OCI-LY1 (cell line): ENCODE measurements around the gene CCDC8.
"Not testable (repeated sequence)": the region's sequence is repeated elsewhere in the genome, so short reads cannot be mapped to it uniquely, and the experiment has no call there.

Experiments used
- H2AFZ ChIP-seq: fragments of 200-600 bp; sonication (generic), shearing (Covaris generic); 2 replicates; pipeline ENCODE4 v1.6.0; 2014; ENCODE audit warnings: antibody characterized with exemption, mild to moderate bottlenecking, low read length
- H3F3A ChIP-seq: fragments of 200-600 bp; sonication (generic), shearing (Covaris generic); 2 replicates; pipeline ENCODE4 v1.6.0; 2014; ENCODE audit warnings: mild to moderate bottlenecking, antibody characterized with exemption, low read length, moderate library complexity; ENCODE audit not compliant: insufficient read depth
- H3K27ac ChIP-seq: fragments of 200-600 bp; sonication (generic); 2 replicates; pipeline ENCODE4 v1.5.1; 2014; ENCODE audit warnings: low read length, mixed run types, mild to moderate bottlenecking, low read depth; ENCODE audit not compliant: poor library complexity, severe bottlenecking
- H3K27me3 ChIP-seq: fragments of 200-600 bp; sonication (generic); 2 replicates; pipeline ENCODE4 v1.6.0; 2014; ENCODE audit warnings: antibody characterized with exemption, mild to moderate bottlenecking, low read length, moderate library complexity; ENCODE audit not compliant: insufficient read depth
- H3K36me3 ChIP-seq: fragments of 200-600 bp; sonication (generic); 2 replicates; pipeline ENCODE4 v1.6.1; 2014; ENCODE audit warnings: mild to moderate bottlenecking, antibody characterized with exemption, low read length, moderate library complexity, mixed read lengths; ENCODE audit not compliant: insufficient read depth
- H3K4me1 ChIP-seq: fragments of 200-600 bp; sonication (generic); 2 replicates; pipeline ENCODE4 v1.5.1; 2014; ENCODE audit warnings: mild to moderate bottlenecking, low read length, moderate library complexity; ENCODE audit not compliant: insufficient read depth, severe bottlenecking
- H3K4me2 ChIP-seq: fragments of 200-600 bp; sonication (generic), shearing (Covaris generic); 2 replicates; pipeline ENCODE4 v1.6.1; 2014; ENCODE audit warnings: low read length
- H3K4me3 ChIP-seq: fragments of 200-600 bp; sonication (generic); 2 replicates; pipeline ENCODE4 v1.5.1; 2014; ENCODE audit warnings: low read length, low read depth, mild to moderate bottlenecking, mixed read lengths; ENCODE audit not compliant: poor library complexity, severe bottlenecking
- H3K79me2 ChIP-seq: fragments of 200-600 bp; shearing (Covaris generic); 2 replicates; pipeline ENCODE4 v1.6.1; 2016; ENCODE audit warnings: mixed run types, low read length, mixed read lengths; ENCODE audit not compliant: insufficient read depth
- H3K9ac ChIP-seq: fragments of 200-600 bp; sonication (generic), shearing (Covaris generic); 2 replicates; pipeline ENCODE4 v1.6.1; 2014; ENCODE audit warnings: mild to moderate bottlenecking, low read length, mixed read lengths
- H3K9me2 ChIP-seq: fragments of 200-600 bp; sonication (generic), shearing (Covaris generic); 2 replicates; pipeline ENCODE4 v1.6.1; 2014; ENCODE audit warnings: low read depth, mild to moderate bottlenecking, low read length, mixed read lengths
- H3K9me3 ChIP-seq: fragments of 200-600 bp; shearing (Covaris generic); 2 replicates; pipeline ENCODE4 v1.6.1; 2014; ENCODE audit warnings: low read length, mixed read lengths
- H4K20me1 ChIP-seq: fragments of 200-600 bp; sonication (generic), shearing (Covaris generic); 2 replicates; pipeline ENCODE4 v1.6.0; 2016; ENCODE audit warnings: mild to moderate bottlenecking, low read length; ENCODE audit not compliant: insufficient read depth
- CTCF ChIP-seq: fragments of 200-600 bp; sonication (generic), shearing (Covaris generic); IDR thresholded peaks from 2 replicates; pipeline ENCODE4 v1.5.1; 2017; ENCODE audit warnings: mild to moderate bottlenecking, antibody characterized with exemption, low read length, moderate library complexity, mixed read lengths
- EZH2 ChIP-seq: fragments of 200-600 bp; sonication (generic), shearing (Covaris generic); IDR thresholded peaks from 2 replicates; pipeline ENCODE4 v1.8.0; 2017; ENCODE audit warnings: borderline replicate concordance, mixed run types, mild to moderate bottlenecking, antibody characterized with exemption, low read length, moderate library complexity, mixed read lengths

The CCDC8 gene

DNA sequence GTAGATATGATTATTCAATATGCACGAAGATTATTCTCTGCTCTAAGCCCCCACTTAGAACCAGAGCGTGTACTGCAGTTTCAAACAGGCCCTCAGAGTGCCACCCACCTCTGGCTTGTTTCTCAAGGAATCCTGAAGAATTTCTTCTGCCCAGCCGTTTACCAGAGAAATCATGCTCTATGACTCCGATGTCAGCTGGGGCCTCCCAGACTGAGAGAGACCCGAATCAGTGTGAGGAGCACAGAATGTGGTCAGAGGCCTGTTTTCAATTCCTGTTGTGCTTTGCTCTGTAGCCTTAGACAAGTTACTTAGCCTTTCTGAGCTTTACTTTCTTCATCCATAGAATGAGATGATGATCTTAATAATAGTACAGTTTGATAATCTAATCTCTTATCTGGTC is 9.8 kb upstream of the CCDC8 start:
- Histone ChIP-seq H4K20me1 (no peaks in the 10 kb centered on the region), H3K9me2 (no peaks in the 10 kb centered on the region), H3K9me3 (no peaks in the 10 kb centered on the region), H2AFZ (no peak overlapping the region), H3K4me1 (no peaks in the 10 kb centered on the region), H3K79me2 (no peaks in the 10 kb centered on the region), H3F3A (no peaks in the 10 kb centered on the region), H3K27ac (no peak overlapping the region), H3K27me3 (no peaks in the 10 kb centered on the region; the same call in 1 of the 2 replicates), H3K4me2 (no peak overlapping the region), H3K36me3 (no peaks in the 10 kb centered on the region), H3K4me3 (no peak overlapping the region), H3K9ac (no peak overlapping the region)
- TF ChIP-seq CTCF (no peak), EZH2 (no peak)

GRCh38 chr19:46422344-46422743 is 9.0 kb upstream of the CCDC8 start:
- no peak overlapping the region for H3K4me3 ChIP-seq
- no peaks in the 10 kb centered on the region for H3K9me3 ChIP-seq
- H3K9me2 ChIP-seq = no peaks in the 10 kb centered on the region
- H3K4me1 ChIP-seq = no peaks in the 10 kb centered on the region
- no peaks in the 10 kb centered on the region for H3K79me2 ChIP-seq
- H3K27ac ChIP-seq = no peak overlapping the region
- H3K27me3 ChIP-seq = no peaks in the 10 kb centered on the region; the same call in 1 of the 2 replicates
- no peak for TF ChIP-seq CTCF
- TF ChIP-seq EZH2 = no peak
- no peak overlapping the region for H3K4me2 ChIP-seq
- no peaks in the 10 kb centered on the region for H3K36me3 ChIP-seq
- no peaks in the 10 kb centered on the region for H3F3A ChIP-seq
- H2AFZ ChIP-seq = no peak overlapping the region
- H3K9ac ChIP-seq = no peak overlapping the region
- no peaks in the 10 kb centered on the region for H4K20me1 ChIP-seq

DNA sequence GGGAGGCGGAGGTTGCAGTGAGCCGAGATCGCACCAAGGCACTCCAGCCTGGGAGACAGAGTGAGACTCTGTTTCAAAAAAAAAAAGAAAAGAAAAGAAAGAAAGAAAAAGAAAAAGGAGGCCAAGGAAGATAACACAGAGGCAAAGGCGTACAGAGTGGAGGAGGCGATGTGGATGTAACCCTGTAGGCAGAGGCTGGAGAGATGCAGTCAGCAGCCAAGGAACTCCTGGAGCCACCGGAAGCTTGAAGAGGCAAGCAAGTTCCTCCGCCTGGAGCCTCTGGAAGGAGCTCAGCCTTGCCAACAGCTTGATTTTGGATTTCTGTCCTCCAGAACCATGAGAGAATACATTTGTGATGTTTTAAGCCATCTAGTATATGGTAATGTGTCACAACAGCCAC is 6.7 kb upstream of the CCDC8 start:
- H3K36me3 ChIP-seq = no peaks in the 10 kb centered on the region
- peaks cover 4% of the 10 kb centered on the region; the same call in 1 of the 2 replicates for H3K27me3 ChIP-seq
- no peaks in the 10 kb centered on the region for H3K4me1 ChIP-seq
- no peak overlapping the region for H3K27ac ChIP-seq
- no peak overlapping the region for H2AFZ ChIP-seq
- H3K4me2 ChIP-seq = no peak overlapping the region
- H3K9me3 ChIP-seq = no peaks in the 10 kb centered on the region
- H3K9me2 ChIP-seq = no peaks in the 10 kb centered on the region
- no peak overlapping the region for H3K9ac ChIP-seq
- no peak overlapping the region for H3K4me3 ChIP-seq
- no peaks in the 10 kb centered on the region for H4K20me1 ChIP-seq
- H3K79me2 ChIP-seq = no peaks in the 10 kb centered on the region
- TF ChIP-seq CTCF (no peak), EZH2 (no peak)
- H3F3A ChIP-seq = no peaks in the 10 kb centered on the region

- not testable (repeated sequence) for H2AFZ ChIP-seq, H3K4me2 ChIP-seq
These were observed 2.7 kb upstream of the CCDC8 start for GRCh38 chr19:46415804-46416709.

GRCh38 chr19:46414899-46415298 is 1.5 kb upstream of the CCDC8 start:
- not testable (repeated sequence) for H3K4me1 ChIP-seq, H3K4me2 ChIP-seq, H3K4me3 ChIP-seq, H2AFZ ChIP-seq, H3K79me2 ChIP-seq, H3K36me3 ChIP-seq, H3K9ac ChIP-seq, H3K27me3 ChIP-seq, H3K9me3 ChIP-seq, H3F3A ChIP-seq, H3K27ac ChIP-seq, H3K9me2 ChIP-seq, H4K20me1 ChIP-seq

More at GRCh38 chr19:46415804-46416709, 2.7 kb upstream of the CCDC8 start:
- H3K79me2 ChIP-seq, H3K9me3 ChIP-seq, H3K27ac ChIP-seq, H3K4me3 ChIP-seq, H4K20me1 ChIP-seq, H3K4me1 ChIP-seq, H3F3A ChIP-seq, H3K27me3 ChIP-seq, H3K9me2 ChIP-seq, H3K9ac ChIP-seq, H3K36me3 ChIP-seq: not testable (repeated sequence)
